Measurements from ENCODE around the gene C17orf107. TPM values are rescaled to one million over a fixed set of nuclear protein-coding genes. Genes with fewer than 3 reads are reported as not detected.

C17orf107 gene
- total RNA-seq, 4 donors from 2014 or later, result 0.27 to 2.7 (median 0.92) TPM

DNA sequence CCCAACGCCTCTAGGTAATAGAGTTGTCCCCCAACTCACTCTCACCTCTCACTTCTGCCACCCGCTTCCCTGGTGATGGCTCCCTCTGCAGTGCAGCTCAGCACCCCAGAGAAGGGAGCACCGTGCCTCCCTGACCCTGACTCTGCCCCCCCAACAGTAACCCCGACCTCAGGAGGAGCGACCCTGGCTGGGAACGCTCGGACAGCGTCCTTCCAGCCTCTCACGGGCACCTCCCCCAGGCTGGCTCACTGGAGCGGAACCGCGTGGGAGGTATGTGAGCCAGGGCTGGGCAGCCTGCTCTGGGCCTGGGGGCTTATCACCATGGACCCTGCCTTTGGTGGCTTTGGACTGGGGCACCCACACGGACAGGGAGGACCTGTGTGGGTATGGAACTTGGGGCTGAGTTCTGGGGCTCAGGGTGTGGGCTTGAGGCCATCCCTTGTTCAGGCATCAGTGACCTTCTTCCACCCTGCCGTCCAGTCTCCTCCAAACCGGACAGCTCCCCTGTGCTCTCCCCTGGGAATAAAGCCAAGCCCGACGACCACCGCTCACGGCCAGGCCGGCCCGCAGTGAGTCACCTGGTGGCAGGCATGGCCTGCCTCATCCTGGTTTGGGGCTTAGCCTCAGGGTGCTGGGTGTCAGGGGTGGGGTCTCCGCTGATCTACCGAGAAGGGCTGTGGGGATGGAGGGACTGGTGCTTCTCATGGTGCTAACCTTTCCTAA, 6.7 kb upstream of the C17orf107 start:
- Histone ChIP-seq H3K9me3 (no peaks in the 10 kb centered on the region), H3K4me1 (no peaks in the 10 kb centered on the region), H3K27ac (no peak overlapping the region), H3K27me3 (no peaks in the 10 kb centered on the region), H3K36me3 (peaks cover 74 to 100% (median 78%) of the 10 kb centered on the region in 3 donors), H3K4me3 (no peak overlapping the region)
- no peak for DNase-seq
- TF ChIP-seq POLR2A (IDR thresholded peaks at IDR 0.05), result no peak
- TF ChIP-seq, protein P1, sequence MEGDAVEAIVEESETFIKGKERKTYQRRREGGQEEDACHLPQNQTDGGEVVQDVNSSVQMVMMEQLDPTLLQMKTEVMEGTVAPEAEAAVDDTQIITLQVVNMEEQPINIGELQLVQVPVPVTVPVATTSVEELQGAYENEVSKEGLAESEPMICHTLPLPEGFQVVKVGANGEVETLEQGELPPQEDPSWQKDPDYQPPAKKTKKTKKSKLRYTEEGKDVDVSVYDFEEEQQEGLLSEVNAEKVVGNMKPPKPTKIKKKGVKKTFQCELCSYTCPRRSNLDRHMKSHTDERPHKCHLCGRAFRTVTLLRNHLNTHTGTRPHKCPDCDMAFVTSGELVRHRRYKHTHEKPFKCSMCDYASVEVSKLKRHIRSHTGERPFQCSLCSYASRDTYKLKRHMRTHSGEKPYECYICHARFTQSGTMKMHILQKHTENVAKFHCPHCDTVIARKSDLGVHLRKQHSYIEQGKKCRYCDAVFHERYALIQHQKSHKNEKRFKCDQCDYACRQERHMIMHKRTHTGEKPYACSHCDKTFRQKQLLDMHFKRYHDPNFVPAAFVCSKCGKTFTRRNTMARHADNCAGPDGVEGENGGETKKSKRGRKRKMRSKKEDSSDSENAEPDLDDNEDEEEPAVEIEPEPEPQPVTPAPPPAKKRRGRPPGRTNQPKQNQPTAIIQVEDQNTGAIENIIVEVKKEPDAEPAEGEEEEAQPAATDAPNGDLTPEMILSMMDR (IDR thresholded peaks at IDR 0.05), result no peak
- WGBS, 2 donors, result 100% methylated on average over 3 of the region's 23 CpGs; no CpG with 5 or more reads in 1 of the 2 donors
- intact Hi-C loops (cut with DNase I), result no loop called here

DNA sequence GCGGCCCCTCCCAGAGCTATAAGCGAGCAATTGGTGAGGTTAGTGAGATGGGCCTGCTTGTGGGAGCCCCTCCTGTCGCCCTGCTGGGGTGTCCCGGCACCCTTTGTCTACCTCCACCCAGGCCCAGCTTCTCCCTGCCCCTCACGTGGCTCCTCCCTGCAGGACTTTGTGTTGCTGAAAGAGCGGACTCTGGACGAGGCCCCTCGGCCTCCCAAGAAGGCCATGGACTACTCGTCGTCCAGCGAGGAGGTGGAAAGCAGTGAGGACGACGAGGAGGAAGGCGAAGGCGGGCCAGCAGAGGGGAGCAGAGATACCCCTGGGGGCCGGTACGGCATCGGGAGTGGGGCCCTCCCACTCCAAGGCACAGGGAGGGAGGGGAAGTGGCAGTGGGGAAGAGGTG, 6.1 kb upstream of the C17orf107 start:
- no peak overlapping the region for H3K4me3 ChIP-seq
- H3K9me3 ChIP-seq, result no peaks in the 10 kb centered on the region
- 84 to 93% methylated on average over 3 to 14 of the region's 18 CpGs for WGBS, 2 donors
- intact Hi-C loops (cut with DNase I), result no loop called here
- TF ChIP-seq, protein P1 (IDR thresholded peaks at IDR 0.05), result no peak
- no peak for TF ChIP-seq POLR2A (IDR thresholded peaks at IDR 0.05)
- no peak for DNase-seq
- H3K27ac ChIP-seq, result no peak overlapping the region
- no peaks in the 10 kb centered on the region for H3K27me3 ChIP-seq
- H3K4me1 ChIP-seq, result peaks cover 0 to 2% (median 0%) of the 10 kb centered on the region in 3 donors
- H3K36me3 ChIP-seq, result peaks cover 68 to 100% (median 74%) of the 10 kb centered on the region in 3 donors

DNA sequence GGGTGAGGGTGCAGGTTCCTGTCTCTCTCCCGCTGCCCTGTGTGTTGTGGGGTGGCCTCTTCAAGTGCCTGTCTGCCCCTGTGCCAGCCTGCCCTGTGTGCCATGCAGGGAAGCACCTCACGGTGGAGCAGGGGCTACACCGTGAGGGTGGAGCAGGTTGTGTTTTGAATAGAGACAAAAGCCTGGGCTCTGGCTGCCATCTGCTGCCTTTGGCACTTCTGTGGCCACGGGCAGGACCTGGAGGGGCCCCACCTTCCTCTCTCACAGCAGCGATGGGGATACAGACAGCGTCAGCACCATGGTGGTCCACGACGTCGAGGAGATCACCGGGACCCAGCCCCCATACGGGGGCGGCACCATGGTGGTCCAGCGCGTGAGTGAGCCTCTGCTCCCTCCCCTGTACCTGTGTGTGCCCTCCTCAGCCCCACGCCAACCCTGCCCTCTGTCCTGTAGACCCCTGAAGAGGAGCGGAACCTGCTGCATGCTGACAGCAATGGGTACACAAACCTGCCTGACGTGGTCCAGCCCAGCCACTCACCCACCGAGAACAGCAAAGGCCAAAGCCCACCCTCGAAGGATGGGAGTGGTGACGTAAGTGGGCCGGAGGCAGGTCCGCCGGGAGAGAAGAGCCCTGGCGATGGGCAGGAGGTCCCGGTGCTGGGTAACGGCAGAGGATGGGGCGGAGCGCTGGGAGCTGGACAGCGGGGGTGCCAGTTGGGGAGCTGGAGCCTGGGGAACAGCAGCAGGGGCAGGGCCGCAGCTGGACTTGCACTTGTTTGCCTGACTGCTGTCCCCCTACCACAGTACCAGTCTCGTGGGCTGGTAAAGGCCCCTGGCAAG, 5.4 kb upstream of the C17orf107 start:
- TF ChIP-seq POLR2A (IDR thresholded peaks at IDR 0.05), result no peak
- TF ChIP-seq, protein P1 (IDR thresholded peaks at IDR 0.05), result no peak
- Histone ChIP-seq H3K4me3 (no peak overlapping the region), H3K36me3 (peaks cover 67 to 96% (median 74%) of the 10 kb centered on the region in 3 donors), H3K27me3 (peaks cover 0 to 3% (median 0%) of the 10 kb centered on the region in 4 donors), H3K27ac (no peak overlapping the region), H3K4me1 (peaks cover under 1 to 9% (median 5%) of the 10 kb centered on the region in 3 donors), H3K9me3 (no peaks in the 10 kb centered on the region)
- DNase-seq, result no peak
- 79 to 97% methylated on average over 7 to 24 of the region's 31 CpGs for WGBS, 2 donors
- intact Hi-C loops (cut with DNase I), result no loop called here

DNA sequence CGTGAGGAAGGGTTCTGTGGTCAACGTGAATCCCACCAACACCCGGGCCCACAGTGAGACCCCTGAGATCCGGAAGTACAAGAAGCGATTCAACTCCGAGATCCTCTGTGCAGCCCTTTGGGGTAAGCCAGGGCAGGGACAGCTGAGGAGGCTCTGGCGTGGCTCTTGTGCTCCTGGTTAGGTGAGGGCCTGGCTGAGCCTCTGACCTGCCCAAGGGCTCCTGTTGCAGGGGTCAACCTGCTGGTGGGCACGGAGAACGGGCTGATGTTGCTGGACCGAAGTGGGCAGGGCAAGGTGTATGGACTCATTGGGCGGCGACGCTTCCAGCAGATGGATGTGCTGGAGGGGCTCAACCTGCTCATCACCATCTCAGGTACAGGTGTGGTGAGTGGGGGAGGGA, 4.2 kb upstream of the C17orf107 start:
- H3K4me3 ChIP-seq, result no peak overlapping the region
- DNase-seq, result no peak
- no peak overlapping the region for H3K27ac ChIP-seq
- H3K27me3 ChIP-seq, result peaks cover 0 to 15% (median 0%) of the 10 kb centered on the region in 4 donors
- H3K9me3 ChIP-seq, result no peaks in the 10 kb centered on the region
- peaks cover 59 to 84% (median 65%) of the 10 kb centered on the region in 3 donors for H3K36me3 ChIP-seq
- WGBS, 2 donors, result 40 to 100% methylated on average over 1 to 2 of the region's 13 CpGs
- peaks cover 11 to 21% (median 17%) of the 10 kb centered on the region in 3 donors for H3K4me1 ChIP-seq
- TF ChIP-seq, protein P1 (IDR thresholded peaks at IDR 0.05), result no peak
- intact Hi-C loops (cut with DNase I), result no loop called here

Measured in esophagus squamous epithelium (tissue), 5 donors.